ENCODE measurements around the gene ARID5A. TPM values are rescaled to one million over a fixed set of nuclear protein-coding genes. Genes with fewer than 3 reads are reported as not detected.

Gene ARID5A
- total RNA-seq, 4 donors from 2014 or later, result 2.8 to 25.9 (median 5.7) TPM

DNA sequence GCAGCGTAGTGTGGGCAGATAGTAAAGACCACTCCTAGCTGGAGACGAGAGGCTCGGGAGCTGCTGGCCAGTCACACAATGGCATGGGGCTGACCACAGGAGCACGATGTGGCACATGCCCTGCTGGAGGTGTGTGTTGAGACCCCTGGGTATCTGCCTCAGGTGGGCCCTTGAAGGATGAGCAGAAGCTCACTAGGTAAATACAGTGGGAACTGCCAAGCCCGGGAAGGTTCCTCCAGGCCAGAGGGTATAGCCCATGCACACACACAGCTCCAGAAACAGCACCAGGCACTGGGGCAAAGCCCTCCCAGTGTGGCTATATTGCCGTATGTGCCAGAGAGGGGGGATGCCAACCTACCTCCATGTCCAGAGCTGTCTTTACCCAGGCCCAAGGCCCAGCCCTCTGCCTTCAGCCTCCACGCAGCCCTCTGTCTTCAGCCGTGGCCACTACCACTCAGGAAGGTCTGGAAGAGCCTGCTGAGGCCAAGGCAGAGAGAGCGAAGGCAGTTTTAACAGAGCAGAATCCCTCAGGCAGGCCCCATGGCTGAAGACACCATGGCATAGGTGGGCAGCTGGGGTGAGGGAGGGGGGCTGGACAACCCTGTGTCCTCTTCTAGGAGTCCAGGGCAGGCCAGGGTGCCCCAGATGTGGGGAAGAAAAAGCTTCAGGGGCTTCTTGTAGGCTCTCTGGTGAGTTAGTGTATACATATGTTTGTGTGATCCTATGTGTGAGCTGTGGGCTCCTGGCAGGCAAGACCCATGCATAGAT is 7.0 kb upstream of the ARID5A start:
- no peak for TF ChIP-seq POLR2A (IDR thresholded peaks at IDR 0.05)
- TF ChIP-seq CTCF (IDR thresholded peaks at IDR 0.05), result no peak
- intact Hi-C loops (cut with DNase I), result loop anchor here (10.0 kb wide), 1 partner anchor 235 kb away; the partner anchor contains the start of gene CNNM4
- no peak for DNase-seq
- Histone ChIP-seq H3K4me1 (peaks cover 41 to 90% (median 70%) of the 10 kb centered on the region in 3 donors), H3K27ac (peak overlapping the region; percentile 69 to 96 (median 92)), H3K27me3 (peaks cover 0 to 94% (median 0%) of the 10 kb centered on the region in 4 donors), H3K4me3 (no peak overlapping the region), H3K36me3 (no peaks in the 10 kb centered on the region), H3K9me3 (no peaks in the 10 kb centered on the region)
- WGBS, 2 donors, result 89 to 100% methylated on average over 3 of the region's 9 CpGs

DNA sequence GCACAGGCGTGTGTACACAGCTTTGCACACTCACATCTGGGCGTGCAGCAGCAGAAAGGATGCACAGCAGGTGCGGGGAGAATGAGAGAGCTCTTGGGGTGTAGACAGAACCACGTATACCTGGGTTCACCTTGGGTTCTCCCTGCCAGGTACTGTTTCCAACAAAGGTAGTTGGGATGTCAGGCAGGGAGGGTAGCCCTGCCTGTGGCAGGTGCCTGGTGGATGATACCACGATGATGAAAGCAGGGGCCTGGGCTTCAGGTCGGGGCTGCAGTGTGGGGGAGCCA is 6.5 kb upstream of the ARID5A start:
- TF ChIP-seq POLR2A (IDR thresholded peaks at IDR 0.05), result no peak
- TF ChIP-seq CTCF (IDR thresholded peaks at IDR 0.05), result no peak
- H3K27ac ChIP-seq, result peak overlapping the region in 3 of 4 donors; percentile 92 to 96 (median 93)
- H3K27me3 ChIP-seq, result peaks cover 0 to 92% (median 0%) of the 10 kb centered on the region in 4 donors
- no peaks in the 10 kb centered on the region for H3K9me3 ChIP-seq
- H3K36me3 ChIP-seq, result no peaks in the 10 kb centered on the region
- DNase-seq, result no peak
- no peak overlapping the region for H3K4me3 ChIP-seq
- H3K4me1 ChIP-seq, result peaks cover 46 to 91% (median 76%) of the 10 kb centered on the region in 3 donors
- intact Hi-C loops (cut with DNase I), result loop anchor here (10.0 kb wide), 1 partner anchor 235 kb away; the partner anchor contains the start of gene CNNM4
- WGBS, 2 donors, result 77 to 80% methylated on average over 4 to 6 of the region's 6 CpGs

- H3K27me3 ChIP-seq, result peaks cover 0 to 85% (median 0%) of the 10 kb centered on the region in 4 donors
- no peak for DNase-seq
- 68 to 79% methylated on average over 7 to 14 of the region's 16 CpGs for WGBS, 2 donors
- intact Hi-C loops (cut with DNase I), result loop anchor here (10.0 kb wide), 1 partner anchor 234 kb away; the partner anchor contains the start of gene CNNM4
- no peaks in the 10 kb centered on the region for H3K36me3 ChIP-seq
- H3K4me1 ChIP-seq, result peaks cover 52 to 97% (median 82%) of the 10 kb centered on the region in 3 donors
- peak overlapping the region in 3 of 4 donors; percentile 91 to 96 (median 93) for H3K27ac ChIP-seq
- no peak overlapping the region for H3K4me3 ChIP-seq
- TF ChIP-seq CTCF (IDR thresholded peaks at IDR 0.05), result no peak
- TF ChIP-seq POLR2A (IDR thresholded peaks at IDR 0.05), result no peak
- no peaks in the 10 kb centered on the region for H3K9me3 ChIP-seq
Measured at GRCh38 chr2:96530474-96531357, 5.8 kb upstream of the ARID5A start.

DNA sequence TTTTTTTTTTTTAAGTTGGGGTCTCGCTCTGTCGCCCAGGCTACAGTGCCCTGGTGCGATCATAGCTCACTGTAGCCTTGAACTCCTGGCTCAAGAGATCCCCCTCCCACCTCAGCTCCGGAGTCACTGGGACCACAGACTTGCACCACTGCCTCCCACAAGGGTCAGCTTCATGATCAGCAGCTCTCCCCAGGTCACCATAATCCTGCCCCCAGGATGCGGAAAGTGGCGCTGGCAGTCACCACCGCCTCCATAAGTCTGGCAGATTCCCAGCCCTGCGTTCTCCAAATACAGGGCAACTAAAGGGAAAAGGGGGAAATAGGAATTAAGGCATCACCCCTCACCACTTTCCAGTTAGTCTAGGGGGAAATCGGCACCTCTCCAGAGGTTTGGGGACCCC is 5.2 kb upstream of the ARID5A start:
- intact Hi-C loops (cut with DNase I), result loop anchor here (10.0 kb wide), 1 partner anchor 233 kb away; the partner anchor contains the start of gene CNNM4
- TF ChIP-seq POLR2A (IDR thresholded peaks at IDR 0.05) (no peak), CTCF (IDR thresholded peaks at IDR 0.05) (no peak)
- Histone ChIP-seq H3K4me1 (peaks cover 56 to 100% (median 87%) of the 10 kb centered on the region in 3 donors), H3K27me3 (peaks cover 0 to 79% (median 0%) of the 10 kb centered on the region in 4 donors), H3K36me3 (no peaks in the 10 kb centered on the region), H3K27ac (peak overlapping the region; percentile 70 to 96 (median 92)), H3K9me3 (no peaks in the 10 kb centered on the region), H3K4me3 (peak overlapping the region in 3 of 4 donors; percentile 24 to 61 (median 33))
- no peak for DNase-seq
- 55 to 85% methylated on average over 2 to 5 of the region's 9 CpGs for WGBS, 2 donors
